HG03558 (cell line): ENCODE data around the gene MLNR.

Experiments
- ATAC-seq: cut with Tn5 transposase; IDR thresholded peaks from one replicate; pipeline ENCODE4 v1.9.1; 2021; ENCODE audit warnings: moderate number of reproducible peaks; ENCODE audit not compliant: unreplicated experiment; ENCODE audit errors: extremely low read depth

The MLNR gene, protein sequence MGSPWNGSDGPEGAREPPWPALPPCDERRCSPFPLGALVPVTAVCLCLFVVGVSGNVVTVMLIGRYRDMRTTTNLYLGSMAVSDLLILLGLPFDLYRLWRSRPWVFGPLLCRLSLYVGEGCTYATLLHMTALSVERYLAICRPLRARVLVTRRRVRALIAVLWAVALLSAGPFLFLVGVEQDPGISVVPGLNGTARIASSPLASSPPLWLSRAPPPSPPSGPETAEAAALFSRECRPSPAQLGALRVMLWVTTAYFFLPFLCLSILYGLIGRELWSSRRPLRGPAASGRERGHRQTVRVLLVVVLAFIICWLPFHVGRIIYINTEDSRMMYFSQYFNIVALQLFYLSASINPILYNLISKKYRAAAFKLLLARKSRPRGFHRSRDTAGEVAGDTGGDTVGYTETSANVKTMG

GRCh38 chr13:49220036-49220855, at the start of gene MLNR:
Gene MLNR (plus strand): TSS chr13:49220338. CDS start chr13:49220338, 0 bp downstream.
- no peak for ATAC-seq

DNA sequence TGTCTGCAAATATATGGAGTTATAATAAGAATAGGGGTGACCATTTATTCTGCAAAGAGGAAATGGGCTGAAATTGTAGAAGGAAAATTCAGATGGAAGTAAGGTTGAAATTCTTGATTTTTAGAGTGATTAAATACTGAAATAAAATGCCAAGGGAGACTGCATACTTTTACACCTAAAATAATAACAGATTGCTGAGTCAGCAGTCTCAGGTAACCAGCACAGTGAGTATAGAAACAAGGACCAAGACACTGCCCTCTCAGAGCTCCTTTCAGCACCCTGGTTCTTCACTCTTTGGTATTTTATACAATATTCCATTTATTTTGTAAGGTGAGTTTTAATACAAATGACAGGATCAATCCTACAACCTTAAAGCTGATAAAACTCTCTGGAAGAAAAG, 48.8 kb upstream of the MLNR start:
- no peak for ATAC-seq

- ATAC-seq = no peak
Measured at GRCh38 chr13:49183672-49184325, 36.3 kb upstream of the MLNR start.

DNA sequence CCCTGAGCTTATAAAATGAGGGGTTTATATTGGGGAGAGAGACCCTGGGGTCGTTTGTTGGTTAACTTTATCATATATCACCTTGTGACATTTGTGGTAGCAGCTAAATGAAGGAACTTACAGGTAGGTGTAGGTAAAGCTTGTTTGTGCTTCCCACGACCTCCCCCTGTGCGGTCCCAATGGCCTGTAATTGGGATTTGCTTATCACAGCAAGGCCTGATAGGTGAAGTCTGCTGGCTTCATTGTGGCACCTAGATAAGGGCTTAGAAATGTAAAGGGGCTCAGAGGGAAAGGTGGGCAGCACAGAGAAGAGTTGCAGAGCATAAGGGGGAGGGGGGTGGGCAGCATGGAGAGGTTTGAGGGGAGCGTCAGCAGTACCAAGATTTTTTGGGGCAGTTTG, 35.5 kb upstream of the MLNR start:
- no peak for ATAC-seq

DNA sequence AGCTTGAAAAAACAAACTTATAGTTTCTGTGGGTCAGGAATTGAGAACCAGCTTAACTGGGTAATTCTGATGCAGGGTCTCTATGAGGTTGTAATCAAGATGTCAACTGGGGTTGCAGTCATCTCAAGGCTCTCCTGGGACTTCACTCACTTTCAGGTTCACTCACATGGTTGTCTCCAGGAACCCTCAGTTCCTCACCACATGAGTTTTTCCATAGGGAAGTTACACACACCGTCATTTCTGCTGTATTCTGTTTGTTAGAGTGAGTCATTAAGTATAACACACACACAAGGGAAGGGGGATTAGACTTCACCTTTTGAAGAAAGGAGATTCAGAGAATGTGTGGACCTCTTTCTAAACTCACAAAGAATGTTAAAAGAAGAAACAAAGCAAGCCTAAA, 34.9 kb upstream of the MLNR start:
- no peak for ATAC-seq

DNA sequence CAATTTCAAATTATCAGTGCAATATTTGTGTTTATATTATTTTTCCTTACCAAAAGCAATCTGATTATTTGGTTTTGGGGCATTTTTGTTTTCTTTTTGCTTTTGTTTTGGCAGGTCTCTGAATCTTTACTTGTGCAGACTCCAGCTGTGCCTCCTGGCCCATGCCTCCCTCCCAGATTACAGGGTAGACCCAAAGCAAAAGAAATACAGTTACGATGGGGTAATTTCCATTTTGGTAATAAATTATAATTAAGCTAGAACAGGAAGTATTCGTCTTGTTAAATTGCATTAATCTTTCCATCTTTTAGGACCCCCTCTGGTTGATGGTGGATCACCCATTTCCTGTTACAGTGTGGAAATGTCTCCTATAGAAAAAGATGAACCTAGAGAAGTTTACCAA, 29.2 kb upstream of the MLNR start:
- no peak for ATAC-seq

GRCh38 chr13:49206641-49207040, 13.5 kb upstream of the MLNR start:
- no peak for ATAC-seq

- ATAC-seq = no peak
Measured at GRCh38 chr13:49208619-49209018, 11.5 kb upstream of the MLNR start.

DNA sequence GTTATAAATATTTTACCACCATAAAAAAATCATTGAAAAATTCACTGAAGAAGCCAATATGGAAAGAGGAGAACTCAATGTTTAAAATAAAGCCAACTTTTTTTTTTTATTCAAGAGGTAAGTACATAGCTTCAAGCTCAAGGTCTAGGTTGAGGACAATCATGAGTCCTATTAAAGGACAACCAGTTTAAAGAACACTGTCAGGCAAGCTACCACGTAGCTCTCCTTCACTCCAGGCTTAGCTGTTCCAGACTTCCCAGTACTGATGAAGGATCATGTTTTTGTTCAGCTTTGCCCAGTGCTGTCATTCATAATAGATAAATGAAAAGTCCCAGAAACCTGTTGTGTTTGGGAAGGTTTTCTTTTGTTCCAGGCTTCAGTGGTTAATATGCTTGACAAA, 10.0 kb upstream of the MLNR start:
- no peak for ATAC-seq

GRCh38 chr13:49210669-49211068, 9.5 kb upstream of the MLNR start:
- ATAC-seq = no peak

DNA sequence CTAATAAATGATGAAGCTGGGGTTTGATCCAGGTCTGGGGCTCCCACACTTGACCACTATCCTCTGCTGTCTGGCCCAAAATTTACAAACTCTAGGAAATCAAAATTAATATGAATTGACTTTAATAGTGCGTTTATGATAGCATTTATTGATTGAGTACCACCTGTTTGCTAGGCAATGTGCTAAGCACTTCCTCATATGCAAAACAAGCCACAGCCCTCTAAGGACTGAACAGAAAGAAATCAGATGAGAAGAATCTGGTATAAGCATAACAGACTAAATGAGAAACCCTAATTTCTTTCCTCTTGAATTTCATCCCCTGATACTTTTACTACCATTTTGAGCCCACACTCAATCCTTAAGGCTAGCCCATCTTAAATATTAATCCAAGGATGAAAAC, 6.6 kb upstream of the MLNR start:
- ATAC-seq = no peak

DNA sequence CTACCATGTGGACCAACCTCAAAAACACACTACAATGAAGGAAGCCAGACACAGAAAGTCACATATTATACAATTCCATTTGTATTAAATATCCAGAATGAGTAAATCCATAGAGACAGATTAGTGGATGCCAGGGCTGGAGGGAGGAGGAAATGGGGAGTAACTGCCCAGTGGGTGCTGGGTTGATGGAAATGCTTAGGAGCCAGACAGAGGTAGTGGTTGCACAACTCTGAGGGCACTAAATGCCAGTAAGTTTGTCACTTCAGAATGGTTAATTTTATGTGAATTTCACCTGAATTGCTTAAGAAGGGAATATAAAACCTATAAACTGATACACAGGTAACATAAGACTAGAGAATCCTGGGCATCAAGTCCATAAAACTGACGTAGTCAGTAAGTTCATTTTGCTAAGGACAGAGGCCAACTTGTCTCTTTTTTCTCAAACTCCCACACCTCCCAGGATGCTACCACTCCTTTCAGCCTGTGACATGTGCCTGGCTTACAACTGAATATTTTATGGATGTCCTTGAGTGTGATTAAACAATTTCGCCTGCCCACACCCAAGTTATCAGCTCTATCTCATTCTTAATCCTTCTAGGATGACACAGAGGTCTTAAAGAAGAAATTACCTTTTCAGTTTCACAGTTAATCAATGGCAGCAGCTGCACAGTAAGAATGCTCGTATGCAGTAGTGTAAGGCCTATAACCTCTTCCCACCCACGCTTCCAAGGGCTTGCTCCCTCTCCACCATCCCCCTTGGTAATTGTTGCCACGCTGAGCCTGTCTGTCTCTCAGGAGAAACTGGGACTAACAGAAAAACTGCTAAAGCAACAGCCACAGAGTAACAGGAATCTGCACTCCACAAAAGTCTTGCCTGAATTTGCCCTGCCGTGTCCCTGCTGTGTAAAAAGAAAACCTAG, 5.9 kb upstream of the MLNR start:
- no peak for ATAC-seq

- no peak for ATAC-seq
Measured at GRCh38 chr13:49214917-49215376, 5.2 kb upstream of the MLNR start.

GRCh38 chr13:49216334-49216733, 3.8 kb upstream of the MLNR start:
- ATAC-seq = no peak

GRCh38 chr13:49217962-49218492, 2.1 kb upstream of the MLNR start:
- ATAC-seq = no peak

DNA sequence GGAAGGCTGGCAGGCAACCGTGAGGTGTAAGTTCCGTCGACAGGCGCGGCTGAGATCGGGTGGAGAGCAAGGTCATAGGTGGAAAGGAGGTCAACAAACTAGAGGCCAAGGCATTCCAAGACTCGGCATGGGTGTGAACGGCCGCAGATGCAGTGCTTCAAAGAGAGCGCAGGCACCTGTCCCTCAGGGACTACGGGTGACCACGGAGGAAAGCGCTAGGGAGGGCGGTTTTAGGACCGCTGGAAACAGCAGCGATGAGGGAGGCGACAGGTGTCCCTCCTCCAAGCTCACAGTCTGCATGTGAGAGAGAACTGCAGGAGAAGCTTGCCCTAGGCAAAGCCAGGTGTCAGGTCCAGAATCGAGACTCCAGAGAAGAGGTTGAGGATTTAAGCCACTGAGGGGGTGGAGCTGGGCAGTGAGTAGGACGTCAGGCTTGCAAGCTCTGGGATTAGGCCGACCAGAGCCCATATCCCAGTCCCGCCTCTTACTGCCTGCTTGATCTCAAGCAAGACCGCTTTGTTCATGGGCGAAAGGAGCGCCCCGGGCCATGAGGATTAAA, 1.6 kb upstream of the MLNR start:
- no peak for ATAC-seq

- ATAC-seq = no peak
Measured at GRCh38 chr13:49219647-49220035, 497 bp upstream of the MLNR start.

GRCh38 chr13:49220856-49221589, 885 bp downstream of the MLNR start:
- no peak for ATAC-seq

- no peak for ATAC-seq
Measured at GRCh38 chr13:49221590-49221965, 1.4 kb downstream of the MLNR start.
